ENCODE measurements around the gene RFT1. TPM values are rescaled to one million over a fixed set of nuclear protein-coding genes. Genes with fewer than 3 reads are reported as not detected.
"Not testable (repeated sequence)": the region's sequence is repeated elsewhere in the genome, so short reads cannot be mapped to it uniquely, and the experiment has no call there.

Gene RFT1
- total RNA-seq, 1 experiment from 2014 or later = 33.6 TPM

- H3K27ac ChIP-seq (ENCODE audit: low read depth, low read length) = no peak overlapping the region
- TF ChIP-seq POLR2A (IDR thresholded peaks at IDR 0.05; ENCODE audit: borderline replicate concordance, extremely low read depth, insufficient read depth, insufficient read length) (no peak), CTCF (IDR thresholded peaks at IDR 0.05 in 2 of 3, conservative IDR thresholded peaks at IDR 0.05 in 1 of 3; ENCODE audit: borderline replicate concordance in 1 of 3, insufficient read depth in 1 of 3, low read depth in 2 of 3, low read length in 2 of 3) (peak in 2 of 3 experiments; percentile 54 to 61; a peak in 4 of 6 replicates), RAD21 (IDR thresholded peaks at IDR 0.05; ENCODE audit: low read depth) (peak; percentile 30)
- ATAC-seq = peak; percentile 98
- CTCF ChIA-PET = no interaction called here
- no peak overlapping the region for H3K9ac ChIP-seq (ENCODE audit: low read length)
- RAD21 ChIA-PET (ENCODE audit: low non-redundant PET in 1 of 2, low total read pairs in 2 of 2, uncharacterized antibody in 2 of 2, unreplicated experiment in 2 of 2) = interaction anchor here in 1 of 2 experiments (0.5 kb wide), 1 partner anchor 11 kb away, joined by 5 read pairs; the partner anchor contains the start of gene SFMBT1
- BruUV-seq (replicated peaks) = no TSS peak
- no peaks in the 10 kb centered on the region for H3K4me1 ChIP-seq (ENCODE audit: control insufficient read depth in 1 of 2, insufficient read depth in 2 of 2, low read length in 2 of 2)
- no peaks in the 10 kb centered on the region for H3K27me3 ChIP-seq (ENCODE audit: insufficient read depth, low read length)
- H3K36me3 ChIP-seq (ENCODE audit: control insufficient read depth in 1 of 2, insufficient read depth in 2 of 2, low read length in 2 of 2) = no peaks in the 10 kb centered on the region
- no peak for DNase-seq (ENCODE audit: low read depth, low spot score)
- H3K79me2 ChIP-seq (ENCODE audit: insufficient read depth, low read length) = no peaks in the 10 kb centered on the region
- no peak overlapping the region for H3K4me2 ChIP-seq (ENCODE audit: low read length)
- H2AFZ ChIP-seq (ENCODE audit: low read depth, low read length, poor library complexity, severe bottlenecking) = peak overlapping the region; percentile 68
- no peaks in the 10 kb centered on the region for H3K9me2 ChIP-seq (ENCODE audit: insufficient read depth)
- no peak overlapping the region for H3K4me3 ChIP-seq (replicated peaks in 1 of 2; ENCODE audit: low read depth in 1 of 2, low read length in 2 of 2)
- H3K9me3 ChIP-seq (ENCODE audit: control insufficient read depth in 1 of 2, insufficient read depth in 1 of 2, low read depth in 1 of 2, low read length in 2 of 2) = no peaks in the 10 kb centered on the region
- intact Hi-C loops (cut with micrococcal nuclease) = loop anchor here (1.0 to 5.0 kb wide), 2 partner anchors 205 to 314 kb away; no protein-coding TSS in a partner anchor
- H4K20me1 ChIP-seq (ENCODE audit: insufficient read depth) = no peaks in the 10 kb centered on the region
- POLR2A ChIA-PET = no interaction called here
Measured at GRCh38 chr3:53056442-53056841, 73.8 kb downstream of the RFT1 start.

- not testable (repeated sequence) for BruUV-seq (replicated peaks)
Measured at GRCh38 chr3:53054233-53054632, 76.0 kb downstream of the RFT1 start.

More at GRCh38 chr3:53054233-53054632, 76.0 kb downstream of the RFT1 start:
- H3K27ac ChIP-seq (ENCODE audit: low read depth, low read length); POLR2A ChIA-PET; H4K20me1 ChIP-seq (ENCODE audit: insufficient read depth); CTCF ChIA-PET; H3K27me3 ChIP-seq (ENCODE audit: insufficient read depth, low read length); RAD21 ChIA-PET (ENCODE audit: low non-redundant PET in 1 of 2, low total read pairs in 2 of 2, uncharacterized antibody in 2 of 2, unreplicated experiment in 2 of 2); intact Hi-C loops (cut with micrococcal nuclease); H2AFZ ChIP-seq (ENCODE audit: low read depth, low read length, poor library complexity, severe bottlenecking); ATAC-seq; H3K9me3 ChIP-seq (ENCODE audit: control insufficient read depth in 1 of 2, insufficient read depth in 1 of 2, low read depth in 1 of 2, low read length in 2 of 2); DNase-seq (ENCODE audit: low read depth, low spot score); H3K4me3 ChIP-seq (replicated peaks in 1 of 2; ENCODE audit: low read depth in 1 of 2, low read length in 2 of 2); H3K9ac ChIP-seq (ENCODE audit: low read length); H3K4me1 ChIP-seq (ENCODE audit: control insufficient read depth in 1 of 2, insufficient read depth in 2 of 2, low read length in 2 of 2); H3K79me2 ChIP-seq (ENCODE audit: insufficient read depth, low read length); H3K9me2 ChIP-seq (ENCODE audit: insufficient read depth); H3K36me3 ChIP-seq (ENCODE audit: control insufficient read depth in 1 of 2, insufficient read depth in 2 of 2, low read length in 2 of 2); H3K4me2 ChIP-seq (ENCODE audit: low read length): not testable (repeated sequence)
